HCT116 (cell line): ENCODE measurements around the gene PDCD5. TPM values are rescaled to one million over a fixed set of nuclear protein-coding genes. Genes with fewer than 3 reads are reported as not detected.

Experiments
- ATAC-seq: fragments of 200-7000 bp; cut with Tn5 transposase; 2 replicates; pipeline ENCODE4 v1.9.1; 2020; ENCODE audit warnings: mild to moderate bottlenecking, moderate library complexity
- BruUV-seq: library from RNA; stranded (reverse); fragments of 400-500 nt; replicated peaks from 2 replicates; lab custom pipeline; 2021; lab: Mats Ljungman, UMichigan
- CTCF ChIA-PET: fragments of 300-600 bp; sonication (Branson Sonifier 250); formaldehyde crosslinking; loops from one replicate; lab custom pipeline; 2021; ENCODE audit warnings: antibody characterized with exemption; lab: Charles Lee
- POLR2A ChIA-PET: fragments of 300-600, 350-600 bp; sonication (Branson Sonifier 250); formaldehyde crosslinking; loops from one replicate; lab custom pipeline; 2021; ENCODE audit warnings: antibody characterized with exemption; lab: Charles Lee
- RAD21 ChIA-PET, 2 experiments: fragments of 300-600 bp; sonication (Branson Sonifier 250); formaldehyde crosslinking; loops; one replicate each; lab custom pipeline; 2023; ENCODE audit warnings: low total read pairs in 2 of 2; ENCODE audit not compliant: uncharacterized antibody in 2 of 2, unreplicated experiment in 2 of 2, low non-redundant PET in 1 of 2; lab: Charles Lee
- DNase-seq: peaks from one replicate; pipeline ENCODE4 v3.0.0-alpha.2; 2010; ENCODE audit warnings: low read depth, low spot score
- H2AFZ ChIP-seq: fragments of 200-600 bp; shearing (Covaris generic), sonication (generic); 2 replicates; pipeline ENCODE4 v1.6.1; 2017; ENCODE audit warnings: low read depth, mixed run types, mixed read lengths, antibody characterized with exemption, low read length; ENCODE audit not compliant: poor library complexity, severe bottlenecking
- H3K27ac ChIP-seq: 2 replicates; pipeline ENCODE4 v1.5.1; 2012; ENCODE audit warnings: low read depth, low read length
- H3K27me3 ChIP-seq: fragments of 200-600 bp; sonication (generic); 2 replicates; pipeline ENCODE4 v1.6.1; 2016; ENCODE audit warnings: mixed run types, low read length, mixed read lengths; ENCODE audit not compliant: insufficient read depth
- H3K36me3 ChIP-seq, 2 experiments: fragments of 200-500 bp in 1 of 2; fragments of 200-600 bp in 1 of 2; sonication (Bioruptor generic) in 1 of 2; sonication (generic) in 1 of 2; 2 replicates each; pipeline versions ENCODE4 v1.5.1 to v1.6.1; 2014 to 2016; ENCODE audit warnings: low read length in 2 of 2, inconsistent platforms in 1 of 2, mixed read lengths in 1 of 2, mixed run types in 1 of 2; ENCODE audit not compliant: insufficient read depth in 2 of 2, control insufficient read depth in 1 of 2
- H3K4me1 ChIP-seq, 2 experiments: fragments of 200-600 bp in 1 of 2; sonication (generic) in 1 of 2; 2 replicates each; pipeline versions ENCODE4 v1.5.1 to v1.6.1; 2012 to 2017; ENCODE audit warnings: low read length in 2 of 2, inconsistent platforms in 1 of 2, mild to moderate bottlenecking in 1 of 2, mixed read lengths in 1 of 2, mixed run types in 1 of 2, moderate library complexity in 1 of 2; ENCODE audit not compliant: insufficient read depth in 2 of 2, control insufficient read depth in 1 of 2
- H3K4me2 ChIP-seq: fragments of 200-600 bp; sonication (generic); 2 replicates; pipeline ENCODE4 v1.6.1; 2017; ENCODE audit warnings: mixed run types, low read length, mixed read lengths
- H3K4me3 ChIP-seq, 2 experiments: fragments of 200-600 bp in 1 of 2; sonication (generic) in 1 of 2; replicated peaks in 1 of 2; 2 replicates each; pipeline ENCODE4 v1.5.1; 2011 to 2016; ENCODE audit warnings: low read length in 2 of 2, control low read depth in 1 of 2, low read depth in 1 of 2, mild to moderate bottlenecking in 1 of 2, mixed read lengths in 1 of 2, mixed run types in 1 of 2
- H3K79me2 ChIP-seq: fragments of 200-600 bp; sonication (generic); 2 replicates; pipeline ENCODE4 v1.6.1; 2017; ENCODE audit warnings: mild to moderate bottlenecking, mixed run types, low read length, moderate library complexity, mixed read lengths; ENCODE audit not compliant: insufficient read depth
- H3K9ac ChIP-seq: fragments of 200-600 bp; sonication (generic); 2 replicates; pipeline ENCODE4 v1.6.1; 2016; ENCODE audit warnings: low read length, mixed read lengths
- H3K9me2 ChIP-seq: fragments of 200-600 bp; sonication (generic), shearing (Covaris generic); 2 replicates; pipeline ENCODE4 v1.6.1; 2017; ENCODE audit warnings: mixed run types, mild to moderate bottlenecking, moderate library complexity; ENCODE audit not compliant: insufficient read depth
- H3K9me3 ChIP-seq, 2 experiments: fragments of 200-500 bp in 1 of 2; fragments of 200-600 bp in 1 of 2; sonication (Bioruptor generic) in 1 of 2; sonication (generic) in 1 of 2; 2 replicates each; pipeline ENCODE4 v1.6.1; 2014 to 2017; ENCODE audit warnings: low read length in 2 of 2, mixed read lengths in 2 of 2, inconsistent platforms in 1 of 2, low read depth in 1 of 2, mild to moderate bottlenecking in 1 of 2, mixed run types in 1 of 2, moderate library complexity in 1 of 2; ENCODE audit not compliant: control insufficient read depth in 1 of 2, insufficient read depth in 1 of 2
- H4K20me1 ChIP-seq: fragments of 200-600 bp; sonication (generic), shearing (Covaris generic); 2 replicates; pipeline ENCODE4 v1.6.1; 2017; ENCODE audit warnings: mixed run types, mild to moderate bottlenecking, moderate library complexity; ENCODE audit not compliant: insufficient read depth
- EGR1 ChIP-seq: IDR thresholded peaks from 2 replicates; pipeline ENCODE4 v1.6.1; 2012; ENCODE audit warnings: low read depth
- EZH2 ChIP-seq: fragments of 200-600 bp; sonication (generic); IDR thresholded peaks from 2 replicates; pipeline ENCODE4 v1.6.1; 2017; ENCODE audit warnings: antibody characterized with exemption, mixed run types
- FOSL1 ChIP-seq: IDR thresholded peaks from 2 replicates; pipeline ENCODE4 v1.6.1; 2012; ENCODE audit warnings: low read depth
- JUND ChIP-seq: IDR thresholded peaks from 2 replicates; pipeline ENCODE4 v1.6.1; 2012
- POLR2A ChIP-seq: IDR thresholded peaks from 2 replicates; pipeline ENCODE4 v1.7.0; 2011; ENCODE audit warnings: borderline replicate concordance; ENCODE audit not compliant: insufficient read depth, insufficient read length; ENCODE audit errors: extremely low read depth
- POLR2AphosphoS5 ChIP-seq: IDR thresholded peaks from 2 replicates; pipeline ENCODE4 v1.6.1; 2011; ENCODE audit warnings: mild to moderate bottlenecking, low read depth, low read length, moderate library complexity
- SIN3A ChIP-seq: IDR thresholded peaks from 2 replicates; pipeline ENCODE4 v1.6.1; 2012; ENCODE audit warnings: low read depth
- SP1 ChIP-seq: IDR thresholded peaks from 2 replicates; pipeline ENCODE4 v1.6.1; 2012; ENCODE audit warnings: low read depth
- SRF ChIP-seq: IDR thresholded peaks from 2 replicates; pipeline ENCODE4 v1.6.1; 2012; ENCODE audit warnings: low read depth
- TCF7L2 ChIP-seq: IDR thresholded peaks from 2 replicates; pipeline ENCODE4 v1.7.0; 2011; ENCODE audit warnings: borderline replicate concordance, inconsistent platforms; ENCODE audit not compliant: insufficient read depth, insufficient read length; ENCODE audit errors: extremely low read depth
- ZFX ChIP-seq: fragments of 450-650 bp; IDR thresholded peaks from 2 replicates; pipeline ENCODE4 v1.6.1; 2017
- intact Hi-C: fragments of 100-400 bp; cut with micrococcal nuclease; formaldehyde crosslinking; loops from 2 replicates; pipeline ENCODE4 v1.10.0; 2022
- total RNA-seq: library from RNA; stranded (reverse); gene quantifications from one replicate; pipeline ENCODE4 v1.2.1, GENCODE V29; 2021; ENCODE audit not compliant: unreplicated experiment
- TF ChIP-seq, protein P1 (sequence below): IDR thresholded peaks from 2 replicates; pipeline ENCODE4 v1.6.1; 2011; ENCODE audit warnings: mild to moderate bottlenecking, low read length, moderate library complexity; ENCODE audit not compliant: insufficient replicate concordance; ENCODE audit errors: extremely low read depth
- TF ChIP-seq, protein P2 (sequence below): IDR thresholded peaks from 2 replicates; pipeline ENCODE4 v1.6.1; 2012
- TF ChIP-seq, protein P3 (sequence below): IDR thresholded peaks from 2 replicates; pipeline ENCODE4 v1.6.1; 2012

Gene PDCD5
- total RNA-seq, 1 experiment from 2014 or later = 143 TPM

DNA sequence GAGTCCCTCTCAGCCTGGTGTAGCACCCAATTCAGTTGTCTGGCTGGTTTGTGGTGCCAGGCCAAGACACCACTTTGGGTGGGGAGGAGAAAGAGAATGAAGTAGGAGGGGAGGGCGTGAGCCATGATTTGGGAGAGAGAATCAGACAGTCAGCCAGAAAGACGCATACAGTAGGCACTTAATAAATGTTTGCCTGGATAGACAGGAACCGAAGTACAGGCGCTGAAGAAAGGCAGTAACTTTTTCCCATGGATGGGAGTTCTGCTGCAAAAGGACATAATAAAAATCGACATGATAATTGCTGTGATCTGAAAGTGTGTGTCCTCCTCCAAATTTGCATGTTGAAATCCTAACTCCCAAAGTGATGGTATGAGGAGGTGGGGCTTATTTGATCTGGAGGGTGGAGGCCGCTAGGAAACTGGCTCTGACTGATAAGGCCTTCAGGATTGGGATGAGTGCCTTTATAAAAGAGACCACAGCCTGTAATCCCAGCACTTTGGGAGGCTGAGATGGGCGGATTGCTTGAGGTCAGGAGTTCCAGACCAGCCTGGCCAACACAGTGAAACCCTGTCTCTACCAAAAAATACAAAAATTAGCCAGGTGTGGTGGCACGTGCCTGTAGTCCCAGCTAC is 38.4 kb upstream of the PDCD5 start:
- RAD21 ChIA-PET = no interaction called here
- no peak overlapping the region for H3K9ac ChIP-seq
- no peaks in the 10 kb centered on the region for H3K27me3 ChIP-seq
- DNase-seq (no peak), ATAC-seq (no peak)
- H3K4me1 ChIP-seq = peaks cover 4 to 9% of the 10 kb centered on the region in 2 experiments; a peak in 3 of 4 replicates
- H2AFZ ChIP-seq = no peak overlapping the region
- H3K27ac ChIP-seq = no peak overlapping the region
- no peak for TF ChIP-seq POLR2AphosphoS5
- TF ChIP-seq, protein P1, sequence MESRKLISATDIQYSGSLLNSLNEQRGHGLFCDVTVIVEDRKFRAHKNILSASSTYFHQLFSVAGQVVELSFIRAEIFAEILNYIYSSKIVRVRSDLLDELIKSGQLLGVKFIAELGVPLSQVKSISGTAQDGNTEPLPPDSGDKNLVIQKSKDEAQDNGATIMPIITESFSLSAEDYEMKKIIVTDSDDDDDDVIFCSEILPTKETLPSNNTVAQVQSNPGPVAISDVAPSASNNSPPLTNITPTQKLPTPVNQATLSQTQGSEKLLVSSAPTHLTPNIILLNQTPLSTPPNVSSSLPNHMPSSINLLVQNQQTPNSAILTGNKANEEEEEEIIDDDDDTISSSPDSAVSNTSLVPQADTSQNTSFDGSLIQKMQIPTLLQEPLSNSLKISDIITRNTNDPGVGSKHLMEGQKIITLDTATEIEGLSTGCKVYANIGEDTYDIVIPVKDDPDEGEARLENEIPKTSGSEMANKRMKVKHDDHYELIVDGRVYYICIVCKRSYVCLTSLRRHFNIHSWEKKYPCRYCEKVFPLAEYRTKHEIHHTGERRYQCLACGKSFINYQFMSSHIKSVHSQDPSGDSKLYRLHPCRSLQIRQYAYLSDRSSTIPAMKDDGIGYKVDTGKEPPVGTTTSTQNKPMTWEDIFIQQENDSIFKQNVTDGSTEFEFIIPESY = no peak
- no peak for TF ChIP-seq JUND
- TF ChIP-seq SIN3A = no peak
- TF ChIP-seq ZFX = no peak
- no peak for TF ChIP-seq SP1
- no peak for TF ChIP-seq POLR2A
- no peak for TF ChIP-seq EGR1
- TF ChIP-seq SRF = no peak
- no peak for TF ChIP-seq TCF7L2
- TF ChIP-seq, protein P2, sequence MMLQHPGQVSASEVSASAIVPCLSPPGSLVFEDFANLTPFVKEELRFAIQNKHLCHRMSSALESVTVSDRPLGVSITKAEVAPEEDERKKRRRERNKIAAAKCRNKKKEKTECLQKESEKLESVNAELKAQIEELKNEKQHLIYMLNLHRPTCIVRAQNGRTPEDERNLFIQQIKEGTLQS = no peak
- TF ChIP-seq, protein P3, sequence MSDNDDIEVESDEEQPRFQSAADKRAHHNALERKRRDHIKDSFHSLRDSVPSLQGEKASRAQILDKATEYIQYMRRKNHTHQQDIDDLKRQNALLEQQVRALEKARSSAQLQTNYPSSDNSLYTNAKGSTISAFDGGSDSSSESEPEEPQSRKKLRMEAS = no peak
- no peak for TF ChIP-seq FOSL1
- TF ChIP-seq EZH2 = no peak
- POLR2A ChIA-PET = no interaction called here
- intact Hi-C loops = no loop called here
- CTCF ChIA-PET = no interaction called here
- no peaks in the 10 kb centered on the region for H3K36me3 ChIP-seq
- H4K20me1 ChIP-seq = no peaks in the 10 kb centered on the region
- no TSS peak for BruUV-seq
- no peaks in the 10 kb centered on the region for H3K79me2 ChIP-seq
- H3K9me3 ChIP-seq = no peaks in the 10 kb centered on the region
- no peak overlapping the region for H3K4me3 ChIP-seq
- no peaks in the 10 kb centered on the region for H3K9me2 ChIP-seq
- no peak overlapping the region for H3K4me2 ChIP-seq
